HEK293 (cell line): ENCODE results near the gene CRYBA2.

Experiments
- BCL6B ChIP-seq: fragments of 450-650 bp; formaldehyde crosslinking; IDR thresholded peaks from 2 replicates; pipeline ENCODE4 v1.5.1; 2017; ENCODE audit warnings: missing biosample characterization, missing genetic modification characterization
- KLF17 ChIP-seq: fragments of 450-650 bp; formaldehyde crosslinking; IDR thresholded peaks from 2 replicates; pipeline ENCODE4 v1.5.1; 2016; ENCODE audit warnings: missing biosample characterization, missing genetic modification characterization
- PATZ1 ChIP-seq: fragments of 450-650 bp; formaldehyde crosslinking; IDR thresholded peaks from 2 replicates; pipeline ENCODE4 v1.5.1; 2016; ENCODE audit warnings: missing biosample characterization, missing genetic modification characterization
- PRDM1 ChIP-seq: fragments of 450-650 bp; formaldehyde crosslinking; IDR thresholded peaks from 2 replicates; pipeline ENCODE4; 2016; ENCODE audit warnings: missing biosample characterization, missing genetic modification characterization
- TRIM28 ChIP-seq: IDR thresholded peaks from 2 replicates; pipeline ENCODE4 v1.6.1; 2011; ENCODE audit warnings: low read length, control low read depth, borderline replicate concordance
- ZBTB11 ChIP-seq: fragments of 450-650 bp; formaldehyde crosslinking; conservative IDR thresholded peaks from 2 replicates; pipeline ENCODE4 v1.5.1; 2016; ENCODE audit warnings: low read depth, missing biosample characterization, missing genetic modification characterization
- ZNF140 ChIP-seq: fragments of 450-650 bp; formaldehyde crosslinking; IDR thresholded peaks from 2 replicates; pipeline ENCODE4 v1.5.1; 2016; ENCODE audit warnings: missing biosample characterization, missing genetic modification characterization
- ZNF146 ChIP-seq: fragments of 450-650 bp; formaldehyde crosslinking; IDR thresholded peaks from 2 replicates; pipeline ENCODE4 v1.5.1; 2016; ENCODE audit warnings: missing biosample characterization, missing genetic modification characterization
- ZNF16 ChIP-seq: fragments of 450-650 bp; formaldehyde crosslinking; IDR thresholded peaks from 2 replicates; pipeline ENCODE4 v1.5.1; 2016; ENCODE audit warnings: low read depth, missing biosample characterization, missing genetic modification characterization
- ZNF24 ChIP-seq: fragments of 450-650 bp; formaldehyde crosslinking; IDR thresholded peaks from 2 replicates; pipeline ENCODE4 v1.5.1; 2016; ENCODE audit warnings: missing biosample characterization, missing genetic modification characterization
- ZNF596 ChIP-seq: fragments of 450-650 bp; IDR thresholded peaks from 2 replicates; pipeline ENCODE4 v1.5.0; 2018; ENCODE audit warnings: missing biosample characterization, mild to moderate bottlenecking, missing genetic modification characterization, moderate library complexity
- TF ChIP-seq, protein P1 (sequence below): fragments of 450-650 bp; formaldehyde crosslinking; IDR thresholded peaks from 2 replicates; pipeline ENCODE4 v1.5.1; 2016; ENCODE audit warnings: missing biosample characterization, missing genetic modification characterization, borderline replicate concordance
- TF ChIP-seq, protein P2 (sequence below): fragments of 450-650 bp; formaldehyde crosslinking; IDR thresholded peaks from 2 replicates; pipeline ENCODE4 v1.5.1; 2017; ENCODE audit warnings: missing biosample characterization, missing genetic modification characterization
- TF ChIP-seq, protein P3 (sequence below): fragments of 450-650 bp; formaldehyde crosslinking; IDR thresholded peaks from 2 replicates; pipeline ENCODE4 v1.5.1; 2016; ENCODE audit warnings: missing biosample characterization, missing genetic modification characterization
- TF ChIP-seq, protein P4 (sequence below): fragments of 450-650 bp; formaldehyde crosslinking; IDR thresholded peaks from 2 replicates; pipeline ENCODE4 v1.5.1; 2016; ENCODE audit warnings: missing biosample characterization, missing genetic modification characterization

Gene CRYBA2

GRCh38 chr2:218979846-218980734 is 13.1 kb downstream of the CRYBA2 start (continued):
- TF ChIP-seq, protein P1, sequence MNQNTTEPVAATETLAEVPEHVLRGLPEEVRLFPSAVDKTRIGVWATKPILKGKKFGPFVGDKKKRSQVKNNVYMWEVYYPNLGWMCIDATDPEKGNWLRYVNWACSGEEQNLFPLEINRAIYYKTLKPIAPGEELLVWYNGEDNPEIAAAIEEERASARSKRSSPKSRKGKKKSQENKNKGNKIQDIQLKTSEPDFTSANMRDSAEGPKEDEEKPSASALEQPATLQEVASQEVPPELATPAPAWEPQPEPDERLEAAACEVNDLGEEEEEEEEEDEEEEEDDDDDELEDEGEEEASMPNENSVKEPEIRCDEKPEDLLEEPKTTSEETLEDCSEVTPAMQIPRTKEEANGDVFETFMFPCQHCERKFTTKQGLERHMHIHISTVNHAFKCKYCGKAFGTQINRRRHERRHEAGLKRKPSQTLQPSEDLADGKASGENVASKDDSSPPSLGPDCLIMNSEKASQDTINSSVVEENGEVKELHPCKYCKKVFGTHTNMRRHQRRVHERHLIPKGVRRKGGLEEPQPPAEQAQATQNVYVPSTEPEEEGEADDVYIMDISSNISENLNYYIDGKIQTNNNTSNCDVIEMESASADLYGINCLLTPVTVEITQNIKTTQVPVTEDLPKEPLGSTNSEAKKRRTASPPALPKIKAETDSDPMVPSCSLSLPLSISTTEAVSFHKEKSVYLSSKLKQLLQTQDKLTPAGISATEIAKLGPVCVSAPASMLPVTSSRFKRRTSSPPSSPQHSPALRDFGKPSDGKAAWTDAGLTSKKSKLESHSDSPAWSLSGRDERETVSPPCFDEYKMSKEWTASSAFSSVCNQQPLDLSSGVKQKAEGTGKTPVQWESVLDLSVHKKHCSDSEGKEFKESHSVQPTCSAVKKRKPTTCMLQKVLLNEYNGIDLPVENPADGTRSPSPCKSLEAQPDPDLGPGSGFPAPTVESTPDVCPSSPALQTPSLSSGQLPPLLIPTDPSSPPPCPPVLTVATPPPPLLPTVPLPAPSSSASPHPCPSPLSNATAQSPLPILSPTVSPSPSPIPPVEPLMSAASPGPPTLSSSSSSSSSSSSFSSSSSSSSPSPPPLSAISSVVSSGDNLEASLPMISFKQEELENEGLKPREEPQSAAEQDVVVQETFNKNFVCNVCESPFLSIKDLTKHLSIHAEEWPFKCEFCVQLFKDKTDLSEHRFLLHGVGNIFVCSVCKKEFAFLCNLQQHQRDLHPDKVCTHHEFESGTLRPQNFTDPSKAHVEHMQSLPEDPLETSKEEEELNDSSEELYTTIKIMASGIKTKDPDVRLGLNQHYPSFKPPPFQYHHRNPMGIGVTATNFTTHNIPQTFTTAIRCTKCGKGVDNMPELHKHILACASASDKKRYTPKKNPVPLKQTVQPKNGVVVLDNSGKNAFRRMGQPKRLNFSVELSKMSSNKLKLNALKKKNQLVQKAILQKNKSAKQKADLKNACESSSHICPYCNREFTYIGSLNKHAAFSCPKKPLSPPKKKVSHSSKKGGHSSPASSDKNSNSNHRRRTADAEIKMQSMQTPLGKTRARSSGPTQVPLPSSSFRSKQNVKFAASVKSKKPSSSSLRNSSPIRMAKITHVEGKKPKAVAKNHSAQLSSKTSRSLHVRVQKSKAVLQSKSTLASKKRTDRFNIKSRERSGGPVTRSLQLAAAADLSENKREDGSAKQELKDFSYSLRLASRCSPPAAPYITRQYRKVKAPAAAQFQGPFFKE (tag by site-specific recombination), result no peak
- TF ChIP-seq KLF17 (tag by site-specific recombination), result peak; percentile 62; the same call in 1 of the 2 replicates
- TF ChIP-seq TRIM28, result peak; percentile 34; the same call in 1 of the 2 replicates
- TF ChIP-seq ZNF16 (tag by site-specific recombination), result no peak
- TF ChIP-seq ZBTB11 (tag by site-specific recombination), result peak; percentile 55
- no peak for TF ChIP-seq BCL6B
- no peak for TF ChIP-seq ZNF596 (tag by site-specific recombination)
- no peak for TF ChIP-seq ZNF140 (tag by site-specific recombination)
- TF ChIP-seq, protein P2, sequence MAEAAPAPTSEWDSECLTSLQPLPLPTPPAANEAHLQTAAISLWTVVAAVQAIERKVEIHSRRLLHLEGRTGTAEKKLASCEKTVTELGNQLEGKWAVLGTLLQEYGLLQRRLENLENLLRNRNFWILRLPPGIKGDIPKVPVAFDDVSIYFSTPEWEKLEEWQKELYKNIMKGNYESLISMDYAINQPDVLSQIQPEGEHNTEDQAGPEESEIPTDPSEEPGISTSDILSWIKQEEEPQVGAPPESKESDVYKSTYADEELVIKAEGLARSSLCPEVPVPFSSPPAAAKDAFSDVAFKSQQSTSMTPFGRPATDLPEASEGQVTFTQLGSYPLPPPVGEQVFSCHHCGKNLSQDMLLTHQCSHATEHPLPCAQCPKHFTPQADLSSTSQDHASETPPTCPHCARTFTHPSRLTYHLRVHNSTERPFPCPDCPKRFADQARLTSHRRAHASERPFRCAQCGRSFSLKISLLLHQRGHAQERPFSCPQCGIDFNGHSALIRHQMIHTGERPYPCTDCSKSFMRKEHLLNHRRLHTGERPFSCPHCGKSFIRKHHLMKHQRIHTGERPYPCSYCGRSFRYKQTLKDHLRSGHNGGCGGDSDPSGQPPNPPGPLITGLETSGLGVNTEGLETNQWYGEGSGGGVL (tag by site-specific recombination), result peak; percentile 45
- TF ChIP-seq PRDM1 (tag by site-specific recombination), result peak; percentile 6; the same call in 1 of the 2 replicates
- TF ChIP-seq, protein P3, sequence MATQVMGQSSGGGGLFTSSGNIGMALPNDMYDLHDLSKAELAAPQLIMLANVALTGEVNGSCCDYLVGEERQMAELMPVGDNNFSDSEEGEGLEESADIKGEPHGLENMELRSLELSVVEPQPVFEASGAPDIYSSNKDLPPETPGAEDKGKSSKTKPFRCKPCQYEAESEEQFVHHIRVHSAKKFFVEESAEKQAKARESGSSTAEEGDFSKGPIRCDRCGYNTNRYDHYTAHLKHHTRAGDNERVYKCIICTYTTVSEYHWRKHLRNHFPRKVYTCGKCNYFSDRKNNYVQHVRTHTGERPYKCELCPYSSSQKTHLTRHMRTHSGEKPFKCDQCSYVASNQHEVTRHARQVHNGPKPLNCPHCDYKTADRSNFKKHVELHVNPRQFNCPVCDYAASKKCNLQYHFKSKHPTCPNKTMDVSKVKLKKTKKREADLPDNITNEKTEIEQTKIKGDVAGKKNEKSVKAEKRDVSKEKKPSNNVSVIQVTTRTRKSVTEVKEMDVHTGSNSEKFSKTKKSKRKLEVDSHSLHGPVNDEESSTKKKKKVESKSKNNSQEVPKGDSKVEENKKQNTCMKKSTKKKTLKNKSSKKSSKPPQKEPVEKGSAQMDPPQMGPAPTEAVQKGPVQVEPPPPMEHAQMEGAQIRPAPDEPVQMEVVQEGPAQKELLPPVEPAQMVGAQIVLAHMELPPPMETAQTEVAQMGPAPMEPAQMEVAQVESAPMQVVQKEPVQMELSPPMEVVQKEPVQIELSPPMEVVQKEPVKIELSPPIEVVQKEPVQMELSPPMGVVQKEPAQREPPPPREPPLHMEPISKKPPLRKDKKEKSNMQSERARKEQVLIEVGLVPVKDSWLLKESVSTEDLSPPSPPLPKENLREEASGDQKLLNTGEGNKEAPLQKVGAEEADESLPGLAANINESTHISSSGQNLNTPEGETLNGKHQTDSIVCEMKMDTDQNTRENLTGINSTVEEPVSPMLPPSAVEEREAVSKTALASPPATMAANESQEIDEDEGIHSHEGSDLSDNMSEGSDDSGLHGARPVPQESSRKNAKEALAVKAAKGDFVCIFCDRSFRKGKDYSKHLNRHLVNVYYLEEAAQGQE (tag by site-specific recombination), result no peak
- peak; percentile 62; the same call in 1 of the 2 replicates for TF ChIP-seq ZNF24 (tag by site-specific recombination)
- no peak for TF ChIP-seq ZNF146 (tag by site-specific recombination)
- peak; percentile 51 for TF ChIP-seq PATZ1 (tag by site-specific recombination)
- TF ChIP-seq, protein P4, sequence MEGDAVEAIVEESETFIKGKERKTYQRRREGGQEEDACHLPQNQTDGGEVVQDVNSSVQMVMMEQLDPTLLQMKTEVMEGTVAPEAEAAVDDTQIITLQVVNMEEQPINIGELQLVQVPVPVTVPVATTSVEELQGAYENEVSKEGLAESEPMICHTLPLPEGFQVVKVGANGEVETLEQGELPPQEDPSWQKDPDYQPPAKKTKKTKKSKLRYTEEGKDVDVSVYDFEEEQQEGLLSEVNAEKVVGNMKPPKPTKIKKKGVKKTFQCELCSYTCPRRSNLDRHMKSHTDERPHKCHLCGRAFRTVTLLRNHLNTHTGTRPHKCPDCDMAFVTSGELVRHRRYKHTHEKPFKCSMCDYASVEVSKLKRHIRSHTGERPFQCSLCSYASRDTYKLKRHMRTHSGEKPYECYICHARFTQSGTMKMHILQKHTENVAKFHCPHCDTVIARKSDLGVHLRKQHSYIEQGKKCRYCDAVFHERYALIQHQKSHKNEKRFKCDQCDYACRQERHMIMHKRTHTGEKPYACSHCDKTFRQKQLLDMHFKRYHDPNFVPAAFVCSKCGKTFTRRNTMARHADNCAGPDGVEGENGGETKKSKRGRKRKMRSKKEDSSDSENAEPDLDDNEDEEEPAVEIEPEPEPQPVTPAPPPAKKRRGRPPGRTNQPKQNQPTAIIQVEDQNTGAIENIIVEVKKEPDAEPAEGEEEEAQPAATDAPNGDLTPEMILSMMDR, result peak; percentile 99
